ENCODE results near the gene PHYHIPL.

The PHYHIPL gene

DNA sequence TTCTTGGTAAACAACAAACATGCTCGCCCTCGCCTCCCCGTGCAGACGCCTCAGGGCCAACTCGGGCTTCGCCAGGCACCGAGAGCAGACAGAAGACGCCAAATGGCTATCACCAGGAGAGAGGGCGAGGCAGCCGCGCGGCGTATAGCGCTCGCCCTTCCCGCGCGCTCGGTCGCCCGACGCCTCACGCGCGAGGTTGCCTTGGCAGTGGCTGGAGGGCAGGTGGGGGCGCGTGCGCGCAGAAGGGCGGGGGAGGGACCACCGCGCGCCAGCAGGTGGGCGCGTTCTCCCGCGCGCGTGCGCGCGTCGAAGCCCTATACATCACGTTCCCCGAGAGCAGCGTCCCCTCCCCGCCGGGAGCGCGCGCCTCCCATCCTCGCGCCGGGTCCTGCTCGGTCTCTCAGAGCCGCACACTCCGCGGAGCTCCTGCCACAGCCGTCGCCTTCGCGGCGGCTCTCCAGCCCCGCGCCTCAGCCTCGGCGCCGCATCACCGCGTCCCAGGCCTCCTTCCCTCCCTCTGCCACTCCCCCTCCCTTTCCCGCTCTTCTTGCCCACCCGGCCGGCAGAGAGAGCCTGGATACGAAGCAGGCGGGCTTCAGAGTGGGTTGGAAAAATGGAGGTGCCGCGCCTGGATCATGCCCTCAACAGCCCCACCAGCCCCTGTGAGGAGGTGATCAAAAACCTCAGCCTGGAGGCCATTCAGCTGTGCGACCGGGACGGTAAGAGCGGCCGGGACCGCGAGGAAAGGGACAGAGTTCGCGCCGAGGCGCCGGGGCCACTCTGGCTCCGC, at the start of gene PHYHIPL:
Gene PHYHIPL (plus strand): TSS at position 403 of the 790 bp plus-strand sequence. CDS start 211 bp downstream, at position 614.
- DNase-seq (ENCODE audit: low read depth in 1 of 2, low spot score in 1 of 2) = no peak

DNA sequence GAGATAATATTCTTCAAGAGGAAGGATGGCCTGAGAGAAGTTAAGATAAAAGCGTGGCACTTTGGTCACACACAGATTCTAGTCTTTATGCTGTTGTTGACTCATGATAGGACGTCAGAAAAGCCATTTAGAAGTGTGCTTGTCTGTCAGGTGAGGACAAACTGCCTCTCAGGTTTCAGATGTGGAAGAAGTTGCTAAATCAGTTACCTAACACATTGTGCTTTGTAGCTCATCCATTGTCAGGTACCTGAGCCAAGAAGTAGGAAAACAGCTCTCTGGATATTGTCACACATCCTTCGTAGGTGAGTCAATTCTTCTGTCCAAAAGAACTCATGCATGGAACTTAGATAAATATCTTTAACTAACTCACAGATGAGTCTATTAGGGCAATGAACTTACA, 49.5 kb upstream of the PHYHIPL start:
- no peak for DNase-seq (ENCODE audit: low read depth in 1 of 2, low spot score in 1 of 2)

DNA sequence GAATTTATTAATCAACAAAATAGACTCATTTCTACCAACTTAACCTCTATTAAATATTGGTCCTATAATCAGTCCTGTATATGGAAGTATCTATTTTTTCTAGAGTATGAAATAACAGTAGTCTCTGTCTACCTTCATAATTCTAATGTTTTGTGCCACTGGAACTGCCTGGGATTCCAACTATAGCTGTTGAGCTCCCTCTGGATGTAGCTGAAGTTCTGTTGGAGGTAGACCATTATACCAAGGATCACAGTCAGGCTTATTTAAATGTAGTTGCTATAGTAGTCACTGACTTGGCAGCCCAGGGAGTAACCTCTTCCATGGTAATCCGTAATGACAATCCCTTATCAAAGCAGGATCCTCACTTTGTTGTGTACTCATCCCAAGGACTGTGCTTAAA, 48.5 kb upstream of the PHYHIPL start:
- no peak for DNase-seq (ENCODE audit: low read depth in 1 of 2, low spot score in 1 of 2)

DNA sequence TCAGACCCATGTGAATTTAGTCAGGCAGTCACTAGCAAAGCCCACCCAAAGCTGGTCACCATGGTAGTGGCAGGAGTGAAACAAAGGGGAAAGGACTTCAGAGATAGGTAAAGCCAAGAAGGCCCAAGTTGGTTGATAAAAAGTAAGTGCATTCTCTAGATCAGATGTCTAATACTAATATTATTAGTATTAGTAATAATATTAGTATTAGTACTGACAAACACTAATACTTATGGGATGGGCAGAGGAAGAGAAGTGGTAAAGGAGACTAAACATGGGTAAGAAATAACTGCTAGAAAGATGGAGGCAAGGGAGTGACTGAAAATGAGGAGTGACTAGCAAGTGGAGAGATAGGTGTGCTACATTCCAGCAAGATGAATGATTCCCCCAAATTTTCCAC, 46.6 kb upstream of the PHYHIPL start:
- DNase-seq (ENCODE audit: low read depth in 1 of 2, low spot score in 1 of 2) = no peak

DNA sequence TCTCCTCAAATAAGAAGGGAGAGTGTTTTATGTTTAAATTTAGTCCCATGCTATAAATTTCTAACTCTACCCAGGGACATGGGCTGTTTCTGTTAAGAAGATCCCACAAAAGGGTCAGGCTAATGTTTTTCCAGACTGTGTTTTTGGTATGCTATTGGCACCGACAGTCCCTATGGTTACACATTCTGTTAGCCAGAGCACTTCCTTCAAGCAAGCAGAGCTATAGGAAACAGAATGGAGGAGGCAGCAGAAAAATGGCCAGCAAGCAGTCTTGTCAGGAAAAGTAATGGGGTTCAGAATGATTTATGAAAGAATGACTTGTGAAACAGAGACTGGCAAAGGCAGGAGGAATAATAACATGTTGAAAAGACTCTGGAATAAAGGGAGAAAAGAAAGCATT, 44.8 kb upstream of the PHYHIPL start:
- no peak for DNase-seq (ENCODE audit: low read depth in 1 of 2, low spot score in 1 of 2)

DNA sequence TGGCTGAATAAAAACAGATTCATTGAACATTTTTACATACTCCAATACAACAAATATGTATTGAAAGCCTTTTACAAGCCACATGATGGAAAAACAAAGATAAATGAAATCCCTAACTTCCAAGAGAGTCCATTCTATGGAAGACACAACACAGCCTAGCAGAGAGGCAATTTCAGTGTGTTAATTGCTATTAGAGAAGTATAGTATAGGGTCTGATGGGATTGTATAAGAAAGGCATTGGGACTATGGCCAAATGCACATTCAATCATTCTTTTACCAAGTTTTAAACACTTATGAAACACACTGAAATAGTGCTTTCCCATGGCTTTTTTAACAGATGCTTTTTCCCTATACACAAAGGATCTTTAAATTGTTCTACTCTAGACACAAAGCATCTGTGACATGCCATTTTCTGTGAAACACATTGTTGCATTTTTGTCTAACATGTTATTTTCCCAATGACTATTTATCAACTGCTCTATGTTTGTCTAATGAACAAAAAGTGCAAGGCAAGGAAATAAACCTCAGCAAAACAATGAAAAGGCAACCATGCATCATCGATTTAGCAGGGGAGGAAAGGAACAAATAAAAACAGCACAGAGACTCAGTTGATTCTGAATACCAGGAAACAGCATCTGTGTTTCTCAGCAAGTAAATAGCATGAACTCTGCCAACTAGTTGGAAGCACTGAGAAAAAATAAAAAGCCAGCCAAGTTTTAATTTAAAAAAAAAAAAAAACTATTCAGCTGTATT, 42.4 kb upstream of the PHYHIPL start:
- no peak for DNase-seq (ENCODE audit: low read depth in 1 of 2, low spot score in 1 of 2)

DNA sequence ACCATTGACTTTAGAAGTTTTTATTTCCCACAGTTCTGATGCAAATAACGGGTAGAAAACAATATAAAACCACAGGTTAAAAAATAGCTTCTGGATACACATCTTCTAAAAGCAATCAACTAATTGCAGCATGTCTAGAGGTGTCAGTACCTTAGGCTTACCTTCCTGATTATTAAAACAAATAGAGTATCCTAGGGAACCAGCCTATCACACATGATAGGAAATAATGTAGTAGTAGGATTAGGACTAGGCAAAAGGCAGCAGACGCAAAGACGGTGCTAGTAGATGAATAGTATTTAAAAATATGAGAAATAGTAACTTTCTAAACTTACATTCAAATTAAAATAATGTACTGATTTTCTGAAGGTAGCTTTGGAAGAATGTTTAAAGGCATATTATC, 41.7 kb upstream of the PHYHIPL start:
- DNase-seq (ENCODE audit: low read depth in 1 of 2, low spot score in 1 of 2) = no peak

DNA sequence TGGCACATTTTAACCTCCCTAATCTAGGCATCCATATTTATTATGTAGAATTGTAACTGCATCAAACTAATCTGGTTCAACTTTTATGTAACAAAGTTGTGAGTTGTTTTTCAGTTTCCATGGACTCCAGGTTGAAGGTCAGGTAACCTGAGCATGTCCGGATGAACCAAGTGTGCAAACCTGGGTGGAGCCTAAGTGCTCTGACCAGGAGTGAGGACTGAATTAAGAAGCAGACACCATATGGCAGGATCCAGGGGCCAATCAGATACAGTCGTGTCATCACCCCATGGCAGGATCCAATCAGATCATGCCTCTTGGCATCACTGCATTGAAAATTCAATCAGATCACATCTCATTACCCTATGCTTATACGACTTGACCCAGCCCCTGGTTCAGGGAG, 41.2 kb upstream of the PHYHIPL start:
- DNase-seq (ENCODE audit: low read depth in 1 of 2, low spot score in 1 of 2) = no peak

DNA sequence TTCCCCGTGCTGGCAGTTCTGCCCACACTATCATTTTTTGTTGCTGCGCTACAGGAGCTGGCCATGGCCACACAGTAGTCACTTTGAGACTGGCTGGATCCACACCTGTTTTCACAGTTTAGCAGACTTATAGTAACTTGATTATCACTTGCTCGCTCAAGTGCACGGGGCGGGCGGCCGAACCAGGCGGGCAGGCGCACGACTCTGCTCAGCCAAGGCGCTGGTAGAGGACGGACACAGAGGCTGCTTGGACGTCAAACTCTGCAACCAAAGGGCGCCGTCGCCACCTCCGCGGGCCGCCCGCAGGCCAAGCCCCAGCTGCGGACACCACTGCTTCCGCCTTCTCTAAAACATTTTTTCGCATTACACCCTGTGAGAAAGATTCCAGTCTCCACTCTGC, 38.4 kb upstream of the PHYHIPL start:
- no peak for DNase-seq (ENCODE audit: low read depth in 1 of 2, low spot score in 1 of 2)

DNA sequence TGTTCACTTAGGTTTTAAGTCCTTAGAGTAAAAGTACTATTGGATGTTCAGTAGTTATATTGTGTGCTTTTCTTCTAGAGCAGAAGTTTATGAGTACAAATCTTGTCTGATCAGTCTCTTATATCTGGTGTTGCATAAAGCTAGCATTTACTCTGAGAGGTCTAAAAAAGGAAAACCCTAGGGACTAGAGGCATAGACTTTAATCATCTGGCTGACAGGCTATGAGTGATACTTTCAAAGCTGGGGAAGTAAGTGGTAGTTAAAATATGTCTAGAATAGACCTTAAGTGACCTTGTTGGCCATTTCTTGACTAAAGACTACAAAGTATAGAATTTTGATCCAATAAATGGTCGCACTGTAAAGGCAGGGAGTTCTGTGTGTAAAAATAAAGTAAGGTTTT, 32.9 kb upstream of the PHYHIPL start:
- DNase-seq (ENCODE audit: low read depth in 1 of 2, low spot score in 1 of 2) = no peak

DNA sequence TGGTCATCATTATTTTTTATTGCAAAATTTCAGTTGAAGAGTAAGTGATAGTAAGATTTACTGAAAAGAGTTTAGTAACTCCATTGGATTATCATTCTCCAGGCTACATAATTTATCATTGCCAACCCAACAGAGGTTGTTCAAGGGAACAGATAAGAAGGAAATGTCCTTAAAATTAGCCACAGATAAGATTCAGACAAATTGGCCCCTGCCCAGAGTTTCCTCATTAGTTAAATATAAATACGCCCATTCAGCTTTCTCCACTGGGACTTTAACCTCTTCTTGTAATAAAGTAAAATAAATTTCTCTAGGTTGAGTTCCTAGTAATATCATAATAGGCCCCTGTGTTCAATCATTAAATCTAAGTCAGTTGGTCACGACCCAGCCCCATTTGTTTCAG, 27.7 kb upstream of the PHYHIPL start:
- no peak for DNase-seq (ENCODE audit: low read depth in 1 of 2, low spot score in 1 of 2)

DNA sequence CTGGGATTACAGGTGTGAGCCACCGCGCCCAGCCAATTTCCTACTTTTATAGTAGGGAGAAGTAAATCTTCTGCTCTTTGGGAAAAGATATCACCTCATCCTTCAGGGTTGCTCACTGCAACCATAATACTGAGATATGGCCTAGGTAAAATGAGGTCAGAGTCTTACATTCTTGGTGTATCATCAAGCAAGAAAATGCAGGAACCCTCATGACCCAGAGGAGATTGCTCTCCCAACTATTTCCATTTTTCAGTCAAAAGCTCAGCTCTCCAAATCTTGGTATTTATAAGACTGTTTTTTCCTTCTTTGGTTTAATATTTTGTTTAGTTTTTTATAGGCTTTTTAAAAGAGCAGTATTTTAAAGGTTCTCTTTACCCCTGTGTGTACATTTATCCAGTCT, 20.9 kb upstream of the PHYHIPL start:
- no peak for DNase-seq (ENCODE audit: low read depth in 1 of 2, low spot score in 1 of 2)

DNA sequence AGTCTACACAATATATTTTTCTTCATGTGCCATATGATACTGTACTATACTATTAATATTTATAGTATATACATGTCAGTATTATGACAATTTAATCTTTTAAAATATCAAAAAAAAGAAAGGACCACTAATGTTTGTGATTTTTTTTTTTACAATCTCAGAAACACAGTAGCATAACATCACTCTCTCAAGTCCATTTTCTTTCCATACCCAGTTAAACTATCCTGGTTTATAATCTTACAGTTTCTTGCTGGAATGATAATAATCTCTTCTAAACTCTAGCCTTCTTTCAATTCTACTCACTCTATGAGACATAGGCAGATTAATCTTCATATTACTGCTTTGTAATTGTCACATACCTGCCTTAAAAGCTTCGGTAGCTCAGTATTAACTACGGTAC, 8.9 kb upstream of the PHYHIPL start:
- DNase-seq (ENCODE audit: low read depth in 1 of 2, low spot score in 1 of 2) = no peak

DNA sequence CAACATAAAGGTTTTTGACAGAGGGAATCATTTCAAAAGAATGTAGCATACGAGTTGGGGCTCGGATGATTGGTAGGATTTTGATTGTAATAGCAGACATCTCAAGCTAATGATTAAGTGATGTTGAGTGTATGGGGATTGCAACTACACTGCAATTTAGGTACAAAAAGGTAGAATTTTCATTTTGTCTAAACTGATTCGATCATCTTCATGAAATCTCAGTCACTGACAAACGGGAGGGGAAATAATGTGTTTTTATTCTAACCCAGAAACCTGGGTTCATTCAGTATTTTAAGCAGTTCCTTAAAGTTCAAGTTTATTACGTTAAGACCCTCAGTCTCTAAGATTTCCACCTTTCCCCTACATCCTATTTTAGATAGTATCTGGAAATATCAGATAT, 3.9 kb upstream of the PHYHIPL start:
- no peak for DNase-seq (ENCODE audit: low read depth in 1 of 2, low spot score in 1 of 2)

DNA sequence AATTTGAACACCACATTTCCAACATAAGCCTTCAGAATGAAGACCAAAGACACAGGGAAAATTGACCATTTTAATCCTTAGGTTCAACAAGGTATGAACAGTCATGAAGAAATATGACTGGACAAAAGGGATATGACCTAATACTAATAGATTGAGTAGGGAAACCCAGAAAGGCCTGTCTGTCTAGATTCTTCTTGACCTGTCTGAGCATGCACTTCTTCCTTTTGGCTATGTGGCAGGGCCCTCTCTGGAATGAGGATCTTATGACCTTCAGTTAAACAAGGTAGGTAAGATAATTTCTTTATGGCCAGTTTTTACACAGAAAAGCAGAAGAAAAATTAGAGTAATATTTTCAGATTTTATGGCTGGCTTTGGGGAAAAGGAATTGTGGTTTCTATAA, 3.0 kb upstream of the PHYHIPL start:
- no peak for DNase-seq (ENCODE audit: low read depth in 1 of 2, low spot score in 1 of 2)

DNA sequence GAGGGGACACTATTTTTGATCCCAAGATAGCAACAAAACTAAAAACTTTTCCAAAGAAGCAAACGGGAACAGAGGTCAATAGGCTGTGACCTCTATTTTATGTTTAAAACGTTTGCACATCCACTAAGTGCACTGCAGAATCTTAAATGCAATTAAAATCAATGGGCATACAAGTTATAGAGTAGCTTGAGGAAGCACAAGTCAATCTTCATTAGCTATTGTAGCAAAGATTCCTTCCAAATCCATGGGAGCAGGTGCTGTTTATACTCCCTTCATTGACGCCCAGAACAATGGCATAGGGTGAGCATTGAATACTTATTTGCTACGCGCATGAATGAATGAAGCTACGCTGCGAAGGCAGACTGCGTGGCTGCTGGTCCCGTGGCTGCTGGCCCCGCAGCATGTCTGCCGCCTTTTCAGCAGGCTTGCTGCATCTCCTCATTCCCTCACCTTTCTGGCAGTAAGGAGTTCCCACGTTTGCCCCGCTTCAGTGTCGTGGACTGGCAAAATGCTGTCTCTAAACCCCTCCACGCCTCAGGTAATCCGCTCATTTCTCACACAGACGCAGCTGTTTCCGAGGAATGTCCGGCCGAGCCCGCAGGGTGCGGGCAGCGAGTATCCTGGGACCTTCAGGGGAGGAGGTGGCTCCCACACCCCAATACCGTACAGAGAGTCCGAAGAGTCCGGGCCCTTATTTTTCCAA, 754 bp upstream of the PHYHIPL start:
- DNase-seq (ENCODE audit: low read depth in 1 of 2, low spot score in 1 of 2) = no peak

DNA sequence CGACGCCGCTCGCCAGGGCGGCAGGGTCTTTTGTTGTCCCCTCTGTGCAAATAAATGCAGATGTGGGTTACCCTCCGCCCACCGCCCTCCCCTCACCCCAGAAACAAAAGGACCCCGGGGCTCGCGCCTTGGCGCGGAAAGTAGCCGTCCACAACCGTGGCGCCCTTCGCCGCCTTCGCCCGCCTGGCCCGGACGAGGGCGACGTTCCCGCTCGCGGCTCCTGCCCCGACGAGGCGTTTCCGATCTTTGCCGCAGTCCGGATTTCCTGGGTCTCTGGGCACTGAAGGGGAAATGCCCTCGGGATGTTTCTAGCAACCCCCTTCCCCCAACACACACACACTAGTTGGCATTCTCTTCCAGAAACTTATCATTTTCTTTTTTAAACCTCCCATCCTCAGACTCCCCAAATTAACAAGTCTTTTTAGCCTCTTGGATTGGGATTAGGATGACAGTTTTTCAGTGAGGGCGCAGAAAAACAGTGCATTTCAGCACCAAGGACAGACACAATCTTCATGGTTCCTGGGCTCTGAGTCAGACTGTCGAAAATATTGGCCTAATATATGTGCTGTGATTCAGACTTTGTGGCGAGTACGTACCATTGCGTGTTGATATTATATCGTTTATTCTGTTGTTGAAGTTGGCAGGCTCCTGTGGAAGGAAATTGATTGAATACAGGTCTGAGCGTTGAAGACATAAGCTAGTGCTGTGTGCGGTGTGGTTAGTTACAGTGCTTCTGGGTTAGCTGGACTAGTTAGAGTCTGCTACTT, 771 bp downstream of the PHYHIPL start:
- DNase-seq (ENCODE audit: low read depth in 1 of 2, low spot score in 1 of 2) = no peak

DNA sequence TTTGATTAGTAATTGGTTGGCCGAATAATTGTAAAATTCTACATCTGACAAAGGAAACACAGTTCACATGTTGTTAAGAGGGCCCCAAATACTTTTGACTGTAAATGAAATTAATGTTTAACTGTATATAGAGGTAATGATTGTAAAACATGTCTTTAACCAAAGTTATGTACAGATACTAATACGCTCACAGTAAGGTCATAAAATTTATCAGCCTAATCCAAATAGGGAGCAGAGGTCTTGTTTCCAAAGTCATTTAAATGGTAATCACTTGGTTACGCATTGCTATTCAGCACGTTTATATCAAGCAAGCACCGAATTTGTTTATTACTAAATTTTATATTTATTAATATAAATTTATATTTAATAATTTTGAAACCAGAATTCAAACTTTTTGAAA, 1.4 kb downstream of the PHYHIPL start:
- DNase-seq (ENCODE audit: low read depth in 1 of 2, low spot score in 1 of 2) = no peak

DNA sequence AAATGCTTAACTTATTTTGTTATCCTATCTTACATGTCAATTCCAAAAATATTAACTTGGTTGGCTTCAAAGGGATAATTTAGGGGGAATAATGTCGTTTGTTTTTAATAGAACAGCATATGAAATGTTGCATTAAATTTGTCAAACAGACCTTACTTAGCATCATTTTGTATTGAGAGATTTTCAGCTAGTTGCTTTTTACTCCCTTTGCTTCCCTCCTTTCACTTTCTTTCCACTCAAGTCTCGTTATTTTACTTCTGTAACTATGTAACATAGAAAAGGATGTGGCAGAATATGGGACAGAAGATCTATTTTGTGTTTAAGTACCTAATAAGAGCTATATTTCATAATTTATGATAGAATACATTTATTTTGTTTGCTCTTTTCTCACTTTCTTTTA, 2.6 kb downstream of the PHYHIPL start:
- no peak for DNase-seq (ENCODE audit: low read depth in 1 of 2, low spot score in 1 of 2)

DNA sequence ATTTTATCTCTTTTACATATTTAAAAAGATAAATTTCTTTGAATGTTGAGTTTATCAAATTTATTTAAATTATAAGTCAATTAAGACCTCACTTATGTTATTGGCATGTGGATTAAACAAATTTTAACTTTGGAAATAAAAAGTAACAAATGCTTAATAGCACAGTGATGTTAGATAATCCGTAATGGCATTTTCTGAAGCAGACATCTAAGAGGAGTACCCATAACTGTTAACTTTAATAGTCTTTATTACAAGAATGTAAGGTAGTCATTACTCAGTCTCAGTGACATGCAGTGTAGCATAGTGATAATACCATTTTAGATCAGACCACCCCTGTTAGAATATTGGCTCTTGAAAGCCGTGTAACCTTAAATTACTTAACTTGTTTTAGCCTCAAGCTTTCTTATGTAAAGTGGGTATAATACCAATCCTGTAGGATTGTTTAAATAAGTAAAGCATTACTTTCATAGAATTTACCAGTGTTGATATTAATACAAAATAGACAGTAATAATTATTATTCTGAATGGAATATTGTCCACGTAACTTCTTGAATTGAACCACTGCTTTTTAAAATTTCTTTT, 4.3 kb downstream of the PHYHIPL start:
- no peak for DNase-seq (ENCODE audit: low read depth in 1 of 2, low spot score in 1 of 2)

DNA sequence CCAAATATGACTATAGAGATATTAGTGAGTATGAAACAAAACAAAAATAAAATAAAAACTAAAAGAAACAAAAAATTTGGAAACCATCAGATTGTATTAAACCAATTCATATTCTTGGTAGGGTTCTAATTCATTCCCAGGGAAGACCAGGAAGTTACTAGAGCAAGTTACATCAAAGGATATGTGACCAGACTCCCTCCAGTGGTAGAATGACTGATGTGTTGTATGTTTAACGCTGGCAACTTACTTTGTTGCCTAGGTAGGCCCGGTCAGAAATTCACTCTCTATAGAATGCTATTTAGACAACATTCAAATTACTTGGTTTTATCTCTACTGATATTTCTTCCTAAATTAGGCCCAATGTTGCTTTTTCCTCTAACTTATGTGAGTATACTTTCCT, 5.2 kb downstream of the PHYHIPL start:
- DNase-seq (ENCODE audit: low read depth in 1 of 2, low spot score in 1 of 2) = no peak
